Caco-2 (cell line): Measurements from ENCODE around the gene RAB7B. TPM values are rescaled to one million over a fixed set of nuclear protein-coding genes. Genes with fewer than 3 reads are reported as not detected.

Experiments
- BruUV-seq: library from RNA; stranded (reverse); fragments of 400-500 nt; replicated peaks from 2 replicates; lab custom pipeline; 2021; lab: Mats Ljungman, UMichigan
- CTCF ChIA-PET: fragments of 300-600 bp; sonication (Branson Sonifier 250); formaldehyde crosslinking; loops from one replicate; lab custom pipeline; 2022; ENCODE audit warnings: antibody characterized with exemption; lab: Charles Lee
- POLR2A ChIA-PET: fragments of 300-600 bp; sonication (Branson Sonifier 250); formaldehyde crosslinking; loops from one replicate; lab custom pipeline; 2022; ENCODE audit warnings: antibody characterized with exemption; lab: Charles Lee
- DNase-seq, 2 experiments: peaks; one replicate each; pipeline versions ENCODE4 v3.0.0 to v3.0.0-alpha.2; 2020 to 2022
- H3K27me3 ChIP-seq: replicated peaks from 2 replicates; pipeline ENCODE4 v1.6.0; 2011; ENCODE audit warnings: low read length; ENCODE audit not compliant: control insufficient read depth, insufficient read depth
- H3K36me3 ChIP-seq: 2 replicates; pipeline ENCODE4 v1.5.1; 2011; ENCODE audit warnings: low read length; ENCODE audit not compliant: control insufficient read depth, insufficient read depth
- H3K4me1 ChIP-seq: fragments of 250-450 bp; sonication (Bioruptor Pico); 2 replicates; pipeline ENCODE4 v1.5.1; 2020; ENCODE audit warnings: mild to moderate bottlenecking
- H3K4me3 ChIP-seq: 2 replicates; pipeline ENCODE4 v1.5.1; 2011; ENCODE audit warnings: low read depth, mild to moderate bottlenecking, control low read depth, low read length
- H3K9me3 ChIP-seq: fragments of 250-450 bp; sonication (Bioruptor Pico); 2 replicates; pipeline ENCODE4 v1.5.1; 2020; ENCODE audit warnings: mild to moderate bottlenecking, moderate library complexity
- H3K27ac Mint-ChIP-seq: one replicate; pipeline ENCODE4 v1.8.0; 2022; ENCODE audit warnings: mixed read lengths; ENCODE audit not compliant: unreplicated experiment
- H3K27me3 Mint-ChIP-seq: one replicate; pipeline ENCODE4 v1.8.0; 2022; ENCODE audit warnings: mixed read lengths; ENCODE audit not compliant: insufficient read depth, unreplicated experiment
- H3K36me3 Mint-ChIP-seq: one replicate; pipeline ENCODE4 v1.8.0; 2022; ENCODE audit warnings: mild to moderate bottlenecking, mixed read lengths; ENCODE audit not compliant: insufficient read depth, unreplicated experiment
- H3K4me1 Mint-ChIP-seq: one replicate; pipeline ENCODE4 v1.8.0; 2022; ENCODE audit warnings: low read depth, mixed read lengths; ENCODE audit not compliant: unreplicated experiment
- H3K4me3 Mint-ChIP-seq: one replicate; pipeline ENCODE4 v1.8.0; 2022; ENCODE audit warnings: mild to moderate bottlenecking, moderate library complexity, mixed read lengths; ENCODE audit not compliant: unreplicated experiment
- H3K9me3 Mint-ChIP-seq: one replicate; pipeline ENCODE4 v1.8.0; 2022; ENCODE audit warnings: mixed read lengths; ENCODE audit not compliant: unreplicated experiment
- CTCF ChIP-seq, 2 experiments: fragments of 200-600 bp in 1 of 2; IDR thresholded peaks; 1 replicate in 1 of 2; 2 replicates in 1 of 2; pipeline versions ENCODE4 v1.5.1 to v1.8.0; 2011 to 2022; ENCODE audit warnings: antibody characterized with exemption in 1 of 2, control low read depth in 1 of 2, inconsistent platforms in 1 of 2, low read depth in 1 of 2, low read length in 1 of 2, mild to moderate bottlenecking in 1 of 2, moderate library complexity in 1 of 2; ENCODE audit not compliant: insufficient read depth in 1 of 2, severe bottlenecking in 1 of 2, unreplicated experiment in 1 of 2
- intact Hi-C: fragments of 100-400 bp; cut with micrococcal nuclease; formaldehyde crosslinking; loops from one replicate; pipeline ENCODE4 v1.10.0; 2022; ENCODE audit not compliant: unreplicated experiment
- total RNA-seq: library from RNA; stranded (reverse); gene quantifications from 2 replicates; pipeline ENCODE4 v1.2.3, GENCODE V29; 2022

RAB7B gene
- total RNA-seq, 1 experiment from 2014 or later = not detected

- H3K36me3 ChIP-seq = no peaks in the 10 kb centered on the region
- POLR2A ChIA-PET = no interaction called here
- H3K4me1 ChIP-seq = 0 out of 2 replicates have a peak, but pooled peaks cover 5% of the 10 kb centered on the region
- Mint-ChIP-seq H3K4me3 (no peak overlapping the region), H3K9me3 (peaks cover 26% of the 10 kb centered on the region), H3K27ac (no peak overlapping the region), H3K36me3 (no peaks in the 10 kb centered on the region), H3K4me1 (no peaks in the 10 kb centered on the region), H3K27me3 (peaks cover 3% of the 10 kb centered on the region)
- no peaks in the 10 kb centered on the region for H3K9me3 ChIP-seq
- no peak for TF ChIP-seq CTCF (IDR thresholded peaks at IDR 0.05; ENCODE audit: insufficient read depth in 1 of 2, low read depth in 1 of 2, low read length in 1 of 2, severe bottlenecking in 1 of 2, unreplicated experiment in 1 of 2)
- no peak for DNase-seq
- H3K27me3 ChIP-seq = no peaks in the 10 kb centered on the region
- H3K4me3 ChIP-seq = no peak overlapping the region
- no TSS peak for BruUV-seq
- CTCF ChIA-PET = no interaction called here
- intact Hi-C loops = no loop called here
Observed at GRCh38 chr1:205972491-205973168, 30.6 kb downstream of the RAB7B start.

- no peak for DNase-seq
- Mint-ChIP-seq H3K27ac (no peak overlapping the region), H3K36me3 (no peaks in the 10 kb centered on the region), H3K4me1 (no peaks in the 10 kb centered on the region), H3K27me3 (peaks cover 3% of the 10 kb centered on the region), H3K4me3 (no peak overlapping the region), H3K9me3 (peaks cover 26% of the 10 kb centered on the region)
- intact Hi-C loops = no loop called here
- POLR2A ChIA-PET = no interaction called here
- Histone ChIP-seq H3K4me3 (no peak overlapping the region), H3K9me3 (no peaks in the 10 kb centered on the region), H3K36me3 (no peaks in the 10 kb centered on the region), H3K27me3 (no peaks in the 10 kb centered on the region), H3K4me1 (0 out of 2 replicates have a peak, but pooled peaks cover 5% of the 10 kb centered on the region)
- no peak for TF ChIP-seq CTCF (IDR thresholded peaks at IDR 0.05; ENCODE audit: insufficient read depth in 1 of 2, low read depth in 1 of 2, low read length in 1 of 2, severe bottlenecking in 1 of 2, unreplicated experiment in 1 of 2)
- no TSS peak for BruUV-seq
- CTCF ChIA-PET = interaction anchor here (0.6 kb wide), 1 partner anchor 435 kb away, joined by 3 read pairs; no protein-coding TSS in a partner anchor
Observed at GRCh38 chr1:205972081-205972480, 31.1 kb downstream of the RAB7B start.

DNA sequence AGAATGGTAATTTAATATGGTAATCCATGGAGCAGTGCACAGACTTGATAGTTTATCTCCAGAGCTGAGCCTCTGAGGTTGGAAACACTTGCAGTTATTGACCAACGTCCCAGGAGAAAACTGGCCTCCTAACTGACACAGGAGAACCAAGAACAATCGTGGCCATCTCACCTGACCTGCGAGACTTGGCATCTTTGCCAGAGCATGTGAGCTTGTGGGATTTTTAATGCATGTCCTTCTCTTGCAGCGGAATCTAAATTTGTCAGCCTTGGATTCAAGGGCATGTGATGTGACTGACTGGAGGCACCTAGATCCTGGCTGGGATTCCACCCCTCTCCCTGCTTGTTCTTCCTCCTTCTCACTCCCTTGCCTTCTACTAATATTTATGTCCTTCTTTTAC, 32.1 kb downstream of the RAB7B start:
- CTCF ChIA-PET = interaction anchor here (0.8 kb wide), 1 partner anchor 52 kb away, joined by 4 read pairs; no protein-coding TSS in a partner anchor

More for the DNA sequence above, 32.1 kb downstream of the RAB7B start:
- no peaks in the 10 kb centered on the region for H3K36me3 Mint-ChIP-seq
- peaks cover 26% of the 10 kb centered on the region for H3K9me3 Mint-ChIP-seq
- Histone ChIP-seq H3K4me1 (no peaks in the 10 kb centered on the region), H3K9me3 (no peaks in the 10 kb centered on the region), H3K4me3 (no peak overlapping the region), H3K27me3 (no peaks in the 10 kb centered on the region), H3K36me3 (no peaks in the 10 kb centered on the region)
- TF ChIP-seq CTCF (IDR thresholded peaks at IDR 0.05; ENCODE audit: insufficient read depth in 1 of 2, low read depth in 1 of 2, low read length in 1 of 2, severe bottlenecking in 1 of 2, unreplicated experiment in 1 of 2) = no peak
- H3K27ac Mint-ChIP-seq = no peak overlapping the region
- intact Hi-C loops = no loop called here
- no peak overlapping the region for H3K4me3 Mint-ChIP-seq
- H3K4me1 Mint-ChIP-seq = no peaks in the 10 kb centered on the region
- no TSS peak for BruUV-seq
- POLR2A ChIA-PET = no interaction called here
- no peak for DNase-seq
- peaks cover 3% of the 10 kb centered on the region for H3K27me3 Mint-ChIP-seq
